Thyroid gland (tissue), 4 donors: Measurements from ENCODE around the gene GNL3. TPM values are rescaled to one million over a fixed set of nuclear protein-coding genes. Genes with fewer than 3 reads are reported as not detected.

Experiments used
- DNase-seq, 2 donors: peaks; one replicate each; pipeline ENCODE4 v3.0.0-alpha.2; 2019
- H3K27ac ChIP-seq, 3 donors: fragments of 200-600 bp; sonication (generic); 1 replicate in 2 of 3; 2 replicates in 1 of 3; pipeline ENCODE4 v1.5.1; 2016 to 2019; ENCODE audit warnings: mild to moderate bottlenecking in 1 of 3, moderate library complexity in 1 of 3
- H3K27me3 ChIP-seq: fragments of 200-600 bp; sonication (generic); one replicate; pipeline ENCODE4 v1.5.1; 2019
- H3K36me3 ChIP-seq, 2 donors: fragments of 200-600 bp; sonication (generic); one replicate each; pipeline ENCODE4 v1.5.1; 2016 to 2019
- H3K4me1 ChIP-seq, 2 donors: fragments of 200-600 bp; sonication (generic); one replicate each; pipeline ENCODE4 v1.5.1; 2017 to 2019
- H3K4me3 ChIP-seq, 3 donors: fragments of 200-600 bp; sonication (generic); replicated peaks in 1 of 3; 1 replicate in 2 of 3; 2 replicates in 1 of 3; pipeline ENCODE4 v1.5.1; 2016; ENCODE audit warnings: mild to moderate bottlenecking in 1 of 3
- H3K9me3 ChIP-seq: fragments of 200-600 bp; sonication (generic); one replicate; pipeline ENCODE4 v1.5.1; 2017
- POLR2A ChIP-seq, 2 donors: fragments of 450-650 bp; IDR thresholded peaks; one replicate each; pipeline ENCODE4 v1.6.1; 2017; ENCODE audit warnings: antibody characterized with exemption in 2 of 2, mild to moderate bottlenecking in 2 of 2, moderate library complexity in 1 of 2
- WGBS, 2 donors: methylation state at CpG; one replicate each; pipeline ENCODE4 v1.1.5; 2017; 5-methylcytosine and 5-hydroxymethylcytosine counted together
- intact Hi-C: fragments of 100-400 bp; cut with DNase I; formaldehyde crosslinking; loops from one replicate; pipeline ENCODE4 v1.15.1; 2023
- small RNA-seq: library from RNA; depleted of rRNA; stranded (forward); fragments of <200 nt; gene quantifications from one replicate; pipeline ENCODE3, GENCODE V24; 2016
- total RNA-seq, 4 donors: library from RNA; depleted of rRNA; stranded (reverse); fragments of >200 nt; gene quantifications; one replicate each; pipeline ENCODE4 v1.2.3, GENCODE V29; 2016
- TF ChIP-seq, protein P1 (sequence below), 6 experiments: fragments of 200-600 bp in 3 of 6; fragments of 450-650 bp in 3 of 6; sonication (generic) in 3 of 6; IDR thresholded peaks; one replicate each; pipeline ENCODE4 v1.5.1; 2016 to 2019; ENCODE audit warnings: antibody characterized with exemption in 6 of 6, mild to moderate bottlenecking in 2 of 6, inconsistent platforms in 1 of 6, moderate library complexity in 1 of 6

GNL3 gene
- total RNA-seq, 4 donors from 2014 or later: 39.2 to 68.4 (median 41.7) TPM

DNA sequence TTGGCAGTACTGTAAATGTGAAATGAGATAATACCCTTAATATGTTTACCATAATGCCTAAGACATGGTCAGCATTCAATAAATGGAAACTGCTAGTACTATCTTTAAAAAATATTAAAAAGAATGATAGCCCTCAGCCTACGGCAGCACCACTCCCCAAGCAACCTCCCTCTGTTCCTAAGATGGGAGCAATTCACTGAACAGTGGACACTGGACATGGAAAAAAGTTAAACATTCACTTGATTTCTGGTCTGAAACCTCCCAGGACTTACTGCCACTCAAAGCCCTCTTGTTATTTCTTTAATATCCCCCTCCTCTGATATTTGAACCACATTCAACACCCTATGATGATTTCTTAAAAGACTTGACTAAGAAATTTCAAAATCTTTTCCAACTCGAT is 57.9 kb downstream of the GNL3 start:
- no peak for DNase-seq
- Histone ChIP-seq H3K9me3 (no peaks in the 10 kb centered on the region), H3K4me3 (no peak overlapping the region), H3K36me3 (peaks cover 59 to 82% of the 10 kb centered on the region in 2 donors), H3K4me1 (no peaks in the 10 kb centered on the region), H3K27ac (no peak overlapping the region), H3K27me3 (no peaks in the 10 kb centered on the region)
- TF ChIP-seq POLR2A (IDR thresholded peaks at IDR 0.05): no peak
- TF ChIP-seq, protein P1, sequence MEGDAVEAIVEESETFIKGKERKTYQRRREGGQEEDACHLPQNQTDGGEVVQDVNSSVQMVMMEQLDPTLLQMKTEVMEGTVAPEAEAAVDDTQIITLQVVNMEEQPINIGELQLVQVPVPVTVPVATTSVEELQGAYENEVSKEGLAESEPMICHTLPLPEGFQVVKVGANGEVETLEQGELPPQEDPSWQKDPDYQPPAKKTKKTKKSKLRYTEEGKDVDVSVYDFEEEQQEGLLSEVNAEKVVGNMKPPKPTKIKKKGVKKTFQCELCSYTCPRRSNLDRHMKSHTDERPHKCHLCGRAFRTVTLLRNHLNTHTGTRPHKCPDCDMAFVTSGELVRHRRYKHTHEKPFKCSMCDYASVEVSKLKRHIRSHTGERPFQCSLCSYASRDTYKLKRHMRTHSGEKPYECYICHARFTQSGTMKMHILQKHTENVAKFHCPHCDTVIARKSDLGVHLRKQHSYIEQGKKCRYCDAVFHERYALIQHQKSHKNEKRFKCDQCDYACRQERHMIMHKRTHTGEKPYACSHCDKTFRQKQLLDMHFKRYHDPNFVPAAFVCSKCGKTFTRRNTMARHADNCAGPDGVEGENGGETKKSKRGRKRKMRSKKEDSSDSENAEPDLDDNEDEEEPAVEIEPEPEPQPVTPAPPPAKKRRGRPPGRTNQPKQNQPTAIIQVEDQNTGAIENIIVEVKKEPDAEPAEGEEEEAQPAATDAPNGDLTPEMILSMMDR (IDR thresholded peaks at IDR 0.05): no peak
- WGBS, 2 donors: 90 to 93% methylated on average over 2 of the region's 2 CpGs
- intact Hi-C loops: loop anchor here (10.0 kb wide), 1 partner anchor 331 kb away; no protein-coding TSS in a partner anchor

Small RNAs within 50 kb of the gene (small RNA-seq; reads per million reads assigned to genes)
- gene AC006254.2: not detected
- 4,125 reads per million, percentile 99 among the genes with 10 or more reads in this experiment for gene RF00569
- gene RF01183: not detected
- gene SNORD19: not detected
- not detected for gene SNORD19B
- gene SNORD69: 2,364 reads per million, percentile 99 among the genes with 10 or more reads in this experiment

Other genes with a start within 250 kb of the GNL3 start
- 10 to 100 TPM in 2 of 4 donors, 1 to 10 TPM in 2; 3.7 to 18.6 (median 11.5) TPM for gene SEMA3G, start 240.9 kb upstream of the GNL3 start, total RNA-seq
- gene TNNC1, start 232.0 kb upstream of the GNL3 start, total RNA-seq: 10 to 100 TPM in 3 of 4 donors, 1 to 10 TPM in 1; 4.0 to 43.5 (median 13.9) TPM
- 10 to 100 TPM; 71.8 to 88.2 (median 86.2) TPM for gene NISCH, start 230.4 kb upstream of the GNL3 start, total RNA-seq
- gene STAB1, start 190.7 kb upstream of the GNL3 start, total RNA-seq: 100 to 1,000 TPM in 1 of 4 donors, 10 to 100 TPM in 3; 31.8 to 100 (median 67.4) TPM
- gene NT5DC2, start 152.2 kb upstream of the GNL3 start, total RNA-seq: 10 to 100 TPM; 40.5 to 55.1 (median 45.0) TPM
- gene UQCC5, start 149.4 kb upstream of the GNL3 start, total RNA-seq: 10 to 100 TPM in 2 of 4 donors, 1 to 10 TPM in 2; 4.8 to 34.3 (median 9.4) TPM
- gene PBRM1, start 119 bp upstream of the GNL3 start, total RNA-seq: 100 to 1,000 TPM; 111 to 165 (median 125) TPM
- gene GLT8D1, start 19.8 kb downstream of the GNL3 start, total RNA-seq: 100 to 1,000 TPM in 3 of 4 donors, 10 to 100 TPM in 1; 97.8 to 145 (median 107) TPM
- 100 to 1,000 TPM; 134 to 263 (median 185) TPM for gene SPCS1, start 20.1 kb downstream of the GNL3 start, total RNA-seq
- 10 to 100 TPM; 36.7 to 65.6 (median 41.8) TPM for gene NEK4, start 84.9 kb downstream of the GNL3 start, total RNA-seq
- gene ITIH1, start 91.6 kb downstream of the GNL3 start, total RNA-seq: not detected
- 10 to 100 TPM in 1 of 4 donors, 1 to 10 TPM in 2, under 1 TPM in 1; 0.89 to 12.8 (median 1.4) TPM for gene ITIH3, start 108.8 kb downstream of the GNL3 start, total RNA-seq
- 1 to 10 TPM; 3.9 to 8.6 (median 7.5) TPM for gene ITIH4, start 144.6 kb downstream of the GNL3 start, total RNA-seq
- gene MUSTN1, start 149.0 kb downstream of the GNL3 start, total RNA-seq: 1 to 10 TPM; 4.0 to 7.0 (median 6.7) TPM
- gene STIMATE, start 211.5 kb downstream of the GNL3 start, total RNA-seq: 10 to 100 TPM; 15.0 to 22.1 (median 18.7) TPM